ENCODE results near the gene AMY2B. TPM values are rescaled to one million over a fixed set of nuclear protein-coding genes. Genes with fewer than 3 reads are reported as not detected.

Gene AMY2B
- total RNA-seq, 2 donors from 2014 or later = 894 to 1,483 TPM

DNA sequence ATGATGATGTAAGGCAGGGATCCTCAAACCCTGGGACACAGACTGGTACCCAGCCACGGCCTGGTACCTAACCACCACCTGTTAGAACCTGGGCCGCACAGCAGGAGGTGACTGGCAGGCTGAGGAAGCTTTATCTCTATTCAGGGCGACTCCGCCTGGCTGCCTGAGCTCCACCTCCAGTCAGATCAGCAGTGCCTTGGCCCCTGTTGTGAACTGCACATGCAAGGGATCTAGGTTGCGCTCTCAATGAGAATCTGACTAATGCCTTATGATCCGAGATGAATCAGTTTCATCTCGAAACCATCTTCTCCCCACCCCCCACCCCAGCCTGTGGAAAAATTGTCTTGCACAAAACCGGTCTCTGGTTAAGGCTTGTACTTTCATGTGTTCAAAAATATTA lies 41.6 kb upstream of the AMY2B start:
- WGBS, 2 donors = 53 to 70% methylated on average over 8 of the region's 8 CpGs
- Histone ChIP-seq H3K9me3 (no peaks in the 10 kb centered on the region), H3K27ac (no peak overlapping the region), H3K4me1 (peaks cover 58% of the 10 kb centered on the region), H3K4me3 (no peak overlapping the region), H3K36me3 (replicated peaks in 1 of 2; ENCODE audit: insufficient read depth in 1 of 2, low read depth in 2 of 2) (no peaks in the 10 kb centered on the region), H3K27me3 (no peaks in the 10 kb centered on the region)
- intact Hi-C loops (cut with DNase I) = no loop called here
- TF ChIP-seq, protein P1, sequence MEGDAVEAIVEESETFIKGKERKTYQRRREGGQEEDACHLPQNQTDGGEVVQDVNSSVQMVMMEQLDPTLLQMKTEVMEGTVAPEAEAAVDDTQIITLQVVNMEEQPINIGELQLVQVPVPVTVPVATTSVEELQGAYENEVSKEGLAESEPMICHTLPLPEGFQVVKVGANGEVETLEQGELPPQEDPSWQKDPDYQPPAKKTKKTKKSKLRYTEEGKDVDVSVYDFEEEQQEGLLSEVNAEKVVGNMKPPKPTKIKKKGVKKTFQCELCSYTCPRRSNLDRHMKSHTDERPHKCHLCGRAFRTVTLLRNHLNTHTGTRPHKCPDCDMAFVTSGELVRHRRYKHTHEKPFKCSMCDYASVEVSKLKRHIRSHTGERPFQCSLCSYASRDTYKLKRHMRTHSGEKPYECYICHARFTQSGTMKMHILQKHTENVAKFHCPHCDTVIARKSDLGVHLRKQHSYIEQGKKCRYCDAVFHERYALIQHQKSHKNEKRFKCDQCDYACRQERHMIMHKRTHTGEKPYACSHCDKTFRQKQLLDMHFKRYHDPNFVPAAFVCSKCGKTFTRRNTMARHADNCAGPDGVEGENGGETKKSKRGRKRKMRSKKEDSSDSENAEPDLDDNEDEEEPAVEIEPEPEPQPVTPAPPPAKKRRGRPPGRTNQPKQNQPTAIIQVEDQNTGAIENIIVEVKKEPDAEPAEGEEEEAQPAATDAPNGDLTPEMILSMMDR (IDR thresholded peaks at IDR 0.05) = peak in 1 of 7 experiments; percentile 10
- peak in 1 of 3 donors; percentile 10 for TF ChIP-seq POLR2A (IDR thresholded peaks at IDR 0.05)
- no peak for ATAC-seq
- peak; percentile 31 to 65 (median 39) for DNase-seq

DNA sequence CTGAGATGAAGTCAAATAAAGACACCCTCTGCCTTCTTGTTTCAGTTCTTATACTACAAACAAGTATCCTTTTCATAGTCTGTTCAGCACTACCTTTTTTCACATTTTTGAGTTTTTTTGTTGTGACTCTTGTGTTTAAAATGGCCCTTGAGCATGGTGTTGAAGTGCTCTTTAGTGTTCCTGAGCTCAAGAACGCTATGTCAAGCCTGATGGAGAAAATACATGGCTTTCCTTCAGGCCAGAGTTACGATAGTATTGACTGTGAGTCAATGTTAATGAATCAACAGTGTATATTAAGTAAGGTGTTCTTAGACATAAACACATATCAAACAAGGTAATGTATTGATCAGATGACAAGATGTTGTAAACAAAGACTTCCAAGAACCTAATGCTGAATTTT lies 33.2 kb upstream of the AMY2B start:
- TF ChIP-seq, protein P1 (IDR thresholded peaks at IDR 0.05) = no peak
- TF ChIP-seq POLR2A (IDR thresholded peaks at IDR 0.05) = no peak
- H3K4me3 ChIP-seq = no peak overlapping the region
- ATAC-seq (no peak), DNase-seq (no peak)
- H3K4me1 ChIP-seq = peaks cover 7% of the 10 kb centered on the region
- no peak overlapping the region for H3K27ac ChIP-seq
- H3K27me3 ChIP-seq = no peaks in the 10 kb centered on the region
- intact Hi-C loops (cut with DNase I) = no loop called here
- no peaks in the 10 kb centered on the region for H3K9me3 ChIP-seq
- 91 to 96% methylated on average over 2 of the region's 2 CpGs for WGBS, 2 donors
- H3K36me3 ChIP-seq (replicated peaks in 1 of 2; ENCODE audit: insufficient read depth in 1 of 2, low read depth in 2 of 2) = peaks cover 2 to 44% of the 10 kb centered on the region in 2 donors

DNA sequence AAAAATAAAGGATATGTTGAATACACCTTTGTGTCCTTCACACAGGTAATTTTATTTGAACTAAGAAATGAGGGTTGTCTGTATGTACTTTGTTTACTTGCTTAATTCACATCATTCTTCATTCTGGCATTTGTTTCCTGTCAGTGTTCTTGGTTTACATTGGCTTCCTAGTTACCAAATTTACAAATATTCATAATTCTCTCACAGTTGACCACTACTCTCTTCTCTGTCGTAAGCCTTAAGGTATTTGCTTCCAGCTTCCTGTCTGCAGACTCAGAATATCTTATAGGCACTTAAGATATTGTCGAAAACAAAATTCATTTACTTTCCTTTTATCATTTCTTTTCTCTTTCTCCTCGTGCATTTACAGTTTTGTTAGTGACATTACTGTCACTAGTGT lies 30.0 kb upstream of the AMY2B start:
- ATAC-seq = no peak
- H3K36me3 ChIP-seq (replicated peaks in 1 of 2; ENCODE audit: insufficient read depth in 1 of 2, low read depth in 2 of 2) = peaks cover 8 to 52% of the 10 kb centered on the region in 2 donors

DNA sequence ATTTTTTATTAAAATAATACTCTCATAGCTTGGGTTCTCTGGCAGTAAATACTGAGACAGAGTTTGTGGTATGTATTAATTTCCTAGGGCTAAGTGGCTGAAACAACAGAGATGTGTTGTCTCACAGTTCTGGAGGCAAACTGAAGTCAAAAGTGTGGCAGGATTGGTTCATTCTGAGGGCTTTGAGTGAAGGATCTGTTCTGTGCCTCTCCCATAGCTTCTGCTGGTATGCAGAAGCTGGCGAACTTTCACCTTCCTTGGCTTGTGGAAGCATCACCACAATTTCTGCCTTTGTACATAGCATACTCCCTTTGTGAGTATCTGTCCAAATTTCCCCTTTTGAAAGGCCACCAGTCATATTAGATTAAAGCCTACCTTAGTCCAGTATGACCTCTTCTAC lies 24.9 kb upstream of the AMY2B start:
- Histone ChIP-seq H3K4me3 (no peak overlapping the region), H3K27ac (no peak overlapping the region), H3K27me3 (no peaks in the 10 kb centered on the region), H3K36me3 (replicated peaks in 1 of 2; ENCODE audit: insufficient read depth in 1 of 2, low read depth in 2 of 2) (peaks cover 17 to 44% of the 10 kb centered on the region in 2 donors), H3K4me1 (no peaks in the 10 kb centered on the region), H3K9me3 (no peaks in the 10 kb centered on the region)
- intact Hi-C loops (cut with DNase I) = no loop called here
- TF ChIP-seq POLR2A (IDR thresholded peaks at IDR 0.05) = no peak
- TF ChIP-seq, protein P1 (IDR thresholded peaks at IDR 0.05) = no peak
- 100% methylated on average over 1 of the region's 1 CpG for WGBS, 2 donors
- ATAC-seq (no peak), DNase-seq (no peak)

More for the DNA sequence above, 30.0 kb upstream of the AMY2B start:
- intact Hi-C loops (cut with DNase I) = no loop called here
- no peak for TF ChIP-seq POLR2A (IDR thresholded peaks at IDR 0.05)
- TF ChIP-seq, protein P1 (IDR thresholded peaks at IDR 0.05) = no peak
- Histone ChIP-seq H3K27ac (no peak overlapping the region), H3K9me3 (no peaks in the 10 kb centered on the region), H3K4me1 (no peaks in the 10 kb centered on the region), H3K27me3 (no peaks in the 10 kb centered on the region), H3K4me3 (no peak overlapping the region)
- DNase-seq = no peak
- WGBS, 2 donors = 71 to 72% methylated on average over 3 of the region's 3 CpGs

DNA sequence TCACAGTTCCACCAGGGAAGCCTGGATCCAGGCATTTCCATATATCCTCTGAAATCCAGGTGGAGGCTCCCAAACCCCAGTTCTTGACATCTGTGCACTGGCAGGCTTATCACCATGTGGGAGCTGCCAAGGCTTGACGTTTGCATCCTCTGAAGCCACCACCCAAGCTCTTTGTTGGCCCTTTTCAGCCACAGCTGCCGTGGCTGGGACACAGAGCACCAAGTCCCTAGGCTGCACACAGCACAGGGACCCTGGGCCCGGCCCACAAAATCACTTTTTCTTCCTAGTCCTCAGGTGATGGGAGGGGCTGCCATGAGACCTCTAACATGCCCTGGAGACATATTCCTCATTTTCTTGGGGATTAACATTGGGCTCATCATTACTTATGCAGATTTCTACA lies 23.5 kb upstream of the AMY2B start:
- DNase-seq (no peak), ATAC-seq (no peak)
- H3K4me1 ChIP-seq = no peaks in the 10 kb centered on the region
- WGBS, 2 donors = 77 to 88% methylated on average over 3 of the region's 3 CpGs
- H3K27me3 ChIP-seq = no peaks in the 10 kb centered on the region
- H3K4me3 ChIP-seq = no peak overlapping the region
- intact Hi-C loops (cut with DNase I) = no loop called here
- no peak for TF ChIP-seq POLR2A (IDR thresholded peaks at IDR 0.05)
- TF ChIP-seq, protein P1 (IDR thresholded peaks at IDR 0.05) = no peak
- no peak overlapping the region for H3K27ac ChIP-seq
- no peaks in the 10 kb centered on the region for H3K9me3 ChIP-seq
- peaks cover 17 to 37% of the 10 kb centered on the region in 2 donors for H3K36me3 ChIP-seq (replicated peaks in 1 of 2; ENCODE audit: insufficient read depth in 1 of 2, low read depth in 2 of 2)
